SHP77 treated with DMSO at 0.1 percent for 48 hours (cell line): ENCODE measurements around the gene UGT1A10.
"Not testable (repeated sequence)": the region's sequence is repeated elsewhere in the genome, so short reads cannot be mapped to it uniquely, and the experiment has no call there.

Experiments used
- DNase-seq: peaks from one replicate; lab custom pipeline; 2025; lab: John Stamatoyannopoulos, UW

The UGT1A10 gene

DNA sequence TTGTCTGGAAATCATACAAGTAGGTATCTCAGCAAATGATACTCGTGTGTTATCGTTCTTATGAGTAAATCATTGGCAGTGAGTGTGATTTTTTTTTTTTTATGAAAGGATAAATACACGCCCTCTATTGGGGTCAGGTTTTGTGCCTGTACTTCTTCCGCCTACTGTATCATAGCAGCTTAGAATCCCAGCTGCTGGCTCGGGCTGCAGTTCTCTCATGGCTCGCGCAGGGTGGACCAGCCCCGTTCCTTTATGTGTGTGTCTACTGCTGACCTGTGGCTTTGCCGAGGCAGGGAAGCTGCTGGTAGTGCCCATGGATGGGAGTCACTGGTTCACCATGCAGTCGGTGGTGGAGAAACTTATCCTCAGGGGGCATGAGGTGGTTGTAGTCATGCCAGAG lies at the start of gene UGT1A10:
Gene UGT1A10 (plus strand): TSS at position 143 of the 400 bp plus-strand sequence. CDS start 75 bp downstream, at position 218.
- not testable (repeated sequence) for DNase-seq

DNA sequence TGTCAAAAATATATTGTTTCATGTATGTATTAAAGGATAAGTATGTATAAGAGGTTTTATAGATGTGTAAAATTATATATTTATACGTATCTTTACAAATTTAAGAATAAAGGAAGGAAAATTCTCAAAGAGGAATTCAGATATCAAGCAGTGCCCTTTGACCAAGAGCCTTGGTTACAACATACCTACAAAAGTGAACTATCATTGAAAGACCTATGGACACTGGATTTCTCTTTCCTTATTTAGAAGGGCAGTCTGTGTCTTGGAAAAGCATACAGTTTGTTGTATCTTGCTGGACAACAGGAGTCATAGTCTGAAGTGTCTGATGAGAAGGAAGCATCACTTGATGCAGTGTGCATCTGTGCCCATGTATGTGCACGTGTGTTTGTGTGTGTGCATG lies 47.8 kb upstream of the UGT1A10 start:
- DNase-seq: no peak

GRCh38 chr2:233592706-233593105 lies 43.5 kb upstream of the UGT1A10 start:
- not testable (repeated sequence) for DNase-seq

DNA sequence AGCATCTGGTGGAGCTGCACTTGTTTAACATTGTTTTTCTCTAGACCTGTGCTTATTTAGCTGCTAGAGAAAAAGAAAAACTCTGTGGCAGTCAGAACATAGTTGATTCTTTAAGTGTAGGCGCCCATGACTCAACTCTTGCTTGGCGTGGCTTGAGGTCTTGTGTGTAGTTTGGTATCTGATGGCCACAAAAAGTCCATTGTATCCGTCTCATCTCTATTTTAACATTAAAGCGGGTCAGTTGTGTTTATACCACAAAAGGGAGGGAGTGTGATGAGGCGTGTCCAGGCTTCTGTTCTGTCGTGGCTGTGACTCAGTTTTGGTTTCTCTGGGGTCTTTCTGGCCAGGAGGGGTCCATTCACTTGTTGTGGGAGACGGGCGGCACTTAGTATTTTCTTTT lies 43.0 kb upstream of the UGT1A10 start:
- DNase-seq: no peak

- DNase-seq: no peak
Observed at GRCh38 chr2:233597522-233597921, 38.7 kb upstream of the UGT1A10 start.

GRCh38 chr2:233598952-233599351 lies 37.3 kb upstream of the UGT1A10 start:
- no peak for DNase-seq

GRCh38 chr2:233600386-233600785 lies 35.9 kb upstream of the UGT1A10 start:
- DNase-seq: no peak

GRCh38 chr2:233602076-233602475 lies 34.2 kb upstream of the UGT1A10 start:
- DNase-seq: no peak

DNA sequence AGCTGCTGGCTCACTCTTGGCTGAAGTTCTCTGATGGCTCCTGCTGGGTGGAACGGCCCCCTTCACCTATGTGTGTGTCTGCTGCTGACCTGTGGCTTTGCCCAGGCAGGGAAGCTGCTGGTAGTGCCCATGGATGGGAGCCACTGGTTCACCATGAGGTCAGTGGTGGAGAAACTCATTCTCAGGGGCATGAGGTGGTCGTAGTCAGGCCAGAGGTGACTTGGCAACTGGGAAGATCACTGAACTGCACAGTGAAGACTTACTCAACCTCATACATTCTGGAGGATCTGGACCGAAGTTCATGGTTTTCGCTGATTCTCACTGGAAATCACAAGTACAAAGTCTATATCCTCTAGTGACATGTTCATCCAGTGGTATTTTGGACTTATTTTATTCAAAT lies 32.7 kb upstream of the UGT1A10 start:
- DNase-seq: no peak

- no peak for DNase-seq
Observed at GRCh38 chr2:233604826-233605225, 31.4 kb upstream of the UGT1A10 start.

DNA sequence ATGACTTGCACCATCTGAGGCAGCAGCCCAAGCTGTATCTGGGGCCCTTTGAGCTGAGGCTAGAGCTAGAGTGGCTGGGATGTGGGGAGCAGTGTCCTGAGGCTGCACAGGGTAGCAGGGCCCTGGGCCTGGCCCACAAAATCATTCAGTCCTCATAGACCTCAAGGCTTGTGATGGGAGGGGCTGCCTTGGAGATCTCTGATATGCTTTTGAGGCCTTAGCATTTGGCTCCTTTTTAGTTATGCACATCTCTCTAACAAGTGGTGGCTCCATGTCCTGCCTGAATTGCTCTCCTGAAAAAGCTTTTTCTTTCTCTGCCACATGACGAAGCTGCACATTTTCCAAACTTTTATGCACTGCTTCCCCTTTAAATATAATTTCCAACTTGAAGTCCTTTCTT lies 30.6 kb upstream of the UGT1A10 start:
- DNase-seq: no peak

DNA sequence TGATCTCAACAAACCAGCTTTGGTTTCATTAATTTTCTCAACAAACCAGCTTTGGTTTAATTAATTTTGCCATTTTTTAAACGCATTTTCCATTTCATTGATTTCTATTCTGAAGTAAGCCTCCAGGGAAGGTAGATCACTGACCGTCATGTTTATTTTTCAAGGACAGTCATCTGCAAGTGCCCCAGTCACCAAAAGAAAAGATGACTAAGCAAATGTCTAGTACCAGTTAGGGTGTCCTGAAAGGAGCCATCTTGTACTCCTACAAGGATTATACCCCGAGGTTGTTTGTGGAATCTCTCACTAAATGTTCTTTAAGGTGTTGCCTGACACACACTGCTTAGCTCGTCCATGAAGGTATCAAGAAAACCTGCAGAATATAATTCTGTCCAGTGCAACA lies 25.0 kb upstream of the UGT1A10 start:
- DNase-seq: no peak

GRCh38 chr2:233617476-233617875 lies 18.8 kb upstream of the UGT1A10 start, which contains the start of gene UGT1A8:
Gene UGT1A8, plus strand, starts transcription at chr2:233617633. Its CDS starts 75 bp downstream, at chr2:233617708.
- not testable (repeated sequence) for DNase-seq

- DNase-seq: no peak
Observed at GRCh38 chr2:233620204-233620603, 16.0 kb upstream of the UGT1A10 start.

GRCh38 chr2:233621863-233622262 lies 14.4 kb upstream of the UGT1A10 start:
- not testable (repeated sequence) for DNase-seq

DNA sequence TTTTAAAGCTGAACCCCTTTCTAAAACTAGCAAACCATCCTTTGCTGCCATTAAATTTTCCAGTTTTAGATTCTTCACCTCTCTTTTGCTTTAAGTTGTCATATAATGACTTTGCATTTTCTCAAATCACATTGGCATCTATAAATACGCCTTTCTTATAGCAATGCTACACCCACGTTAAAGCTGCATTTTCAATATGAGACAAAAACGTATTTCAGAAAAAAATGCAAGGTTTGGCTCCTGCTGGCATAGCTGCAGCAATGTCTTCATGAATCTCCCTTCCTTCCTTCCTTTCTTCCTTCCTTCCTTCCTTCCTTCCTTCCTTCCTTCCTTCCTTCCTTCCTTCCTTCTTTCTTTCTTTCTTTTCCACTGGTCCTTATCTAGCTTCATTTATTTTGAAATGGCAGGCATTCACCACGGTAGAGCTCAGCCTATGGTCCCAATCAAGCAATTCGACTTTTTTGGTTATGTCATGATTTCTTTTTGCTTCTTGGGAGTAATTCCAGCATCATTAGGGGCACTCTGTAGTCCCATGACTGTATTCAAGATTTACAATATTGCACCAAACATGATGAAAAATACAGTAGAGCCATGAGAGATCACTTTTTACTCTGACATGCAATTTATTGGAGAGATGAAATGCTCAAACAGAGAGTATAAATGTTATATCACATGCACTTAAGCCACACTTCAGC lies 8.8 kb upstream of the UGT1A10 start:
- no peak for DNase-seq

- DNase-seq: no peak
Observed at GRCh38 chr2:233638836-233639235, 2.6 kb downstream of the UGT1A10 start.

GRCh38 chr2:233639860-233640259 lies 3.6 kb downstream of the UGT1A10 start:
- DNase-seq: no peak

- DNase-seq: no peak
Observed at GRCh38 chr2:233643128-233643527, 6.9 kb downstream of the UGT1A10 start.

GRCh38 chr2:233646033-233646432 lies 9.8 kb downstream of the UGT1A10 start:
- DNase-seq: not testable (repeated sequence)

- DNase-seq: no peak
Observed at GRCh38 chr2:233650981-233651380, 14.7 kb downstream of the UGT1A10 start.

GRCh38 chr2:233651430-233651829 lies 15.2 kb downstream of the UGT1A10 start:
- no peak for DNase-seq

- no peak for DNase-seq
Observed at GRCh38 chr2:233654501-233654900, 18.3 kb downstream of the UGT1A10 start.

GRCh38 chr2:233655043-233655442 lies 18.8 kb downstream of the UGT1A10 start:
- DNase-seq: no peak
